Measurements from ENCODE around the gene KIF13A. TPM values are rescaled to one million over a fixed set of nuclear protein-coding genes. Genes with fewer than 3 reads are reported as not detected.
"Not testable (repeated sequence)": the region's sequence is repeated elsewhere in the genome, so short reads cannot be mapped to it uniquely, and the experiment has no call there.

KIF13A gene
- total RNA-seq, 1 donor from 2014 or later: 84.5 TPM

DNA sequence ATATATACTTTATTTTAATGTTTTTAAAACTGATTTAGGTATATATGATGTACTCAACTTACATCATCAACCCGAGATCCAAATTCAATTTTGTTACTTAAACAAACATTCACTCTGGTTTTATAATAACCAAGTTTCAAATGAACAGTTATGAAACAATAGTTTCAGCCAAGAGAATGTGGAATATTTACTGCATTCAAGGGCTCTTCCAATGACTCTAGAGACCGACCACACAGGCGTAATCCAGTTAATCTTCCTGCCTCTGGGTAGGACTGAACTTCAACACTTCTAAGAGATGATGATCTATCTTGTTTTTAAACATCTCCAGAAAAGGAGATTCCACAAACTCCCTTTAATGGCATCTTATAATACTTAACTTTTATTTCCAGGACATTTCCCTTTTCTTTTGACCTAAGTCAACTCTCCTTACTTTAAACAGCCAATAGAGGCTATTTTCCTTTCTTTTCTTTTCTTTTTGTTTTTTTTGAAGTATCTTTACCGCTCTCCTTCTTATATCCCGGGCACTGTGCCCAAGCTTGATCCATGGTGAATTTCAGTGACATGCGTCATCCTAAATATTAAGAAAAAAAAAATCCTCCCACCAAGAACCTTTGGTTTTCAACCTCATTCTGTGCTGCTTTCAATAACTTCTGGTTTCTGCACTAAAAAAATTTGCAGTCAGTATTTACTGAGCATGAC, 110.1 kb downstream of the KIF13A start:
- no peak for DNase-seq (ENCODE audit: low read depth)

DNA sequence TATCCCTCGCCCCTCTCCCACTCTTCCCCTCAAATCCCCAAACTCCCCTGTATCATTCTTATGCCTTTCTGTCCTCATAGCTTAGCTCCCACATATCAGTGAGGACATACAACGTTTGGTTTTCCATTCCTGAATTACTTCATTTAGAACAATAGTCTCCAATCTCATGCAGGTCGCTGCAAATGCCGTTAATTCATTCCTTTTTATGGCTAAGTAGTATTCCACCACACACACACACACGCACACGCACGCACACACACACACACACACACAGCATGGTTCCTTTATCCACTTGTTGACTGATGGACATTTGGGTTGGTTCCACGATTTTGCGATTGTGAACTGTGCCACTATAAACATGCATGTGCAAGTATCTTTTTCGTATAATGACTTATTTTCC, 112.7 kb downstream of the KIF13A start:
- no peak for DNase-seq (ENCODE audit: low read depth)

DNA sequence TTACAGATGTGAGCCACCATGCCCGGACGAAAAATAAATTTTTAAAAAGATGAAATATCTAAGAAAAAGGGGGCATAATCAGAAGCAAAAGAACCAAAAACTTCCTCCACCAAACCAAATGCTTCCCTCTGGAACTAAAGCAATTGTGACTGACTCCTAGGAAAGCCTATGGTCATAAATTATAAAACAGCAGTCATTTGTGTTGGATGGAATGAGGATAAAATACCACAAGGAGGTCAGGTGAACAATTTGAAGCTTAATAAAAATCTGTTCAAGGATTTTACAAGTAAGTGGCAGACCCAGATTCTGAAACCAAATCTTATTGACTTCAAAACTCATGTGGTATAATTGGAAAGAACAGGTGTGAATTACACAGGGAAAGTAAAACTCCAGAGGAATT, 114.5 kb downstream of the KIF13A start:
- DNase-seq (ENCODE audit: low read depth): no peak

DNA sequence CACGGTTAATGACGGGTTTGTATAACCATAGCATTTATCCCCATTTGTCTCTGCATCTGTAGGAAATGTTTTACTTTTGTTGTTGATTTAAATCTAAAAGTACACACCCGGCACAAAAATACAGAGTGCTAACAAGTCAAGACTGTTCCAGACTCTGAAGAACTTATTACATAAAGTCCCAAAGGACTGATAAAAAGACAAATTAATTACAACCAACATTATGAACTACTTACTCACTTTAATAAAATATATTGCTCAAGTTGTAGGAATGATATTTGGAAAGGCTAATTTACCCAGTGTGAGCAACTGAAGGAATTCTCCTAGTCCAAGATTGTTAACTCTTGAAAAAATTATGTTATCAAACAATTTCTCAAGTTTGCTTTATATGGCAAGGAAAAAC, 115.6 kb downstream of the KIF13A start:
- DNase-seq (ENCODE audit: low read depth): no peak

DNA sequence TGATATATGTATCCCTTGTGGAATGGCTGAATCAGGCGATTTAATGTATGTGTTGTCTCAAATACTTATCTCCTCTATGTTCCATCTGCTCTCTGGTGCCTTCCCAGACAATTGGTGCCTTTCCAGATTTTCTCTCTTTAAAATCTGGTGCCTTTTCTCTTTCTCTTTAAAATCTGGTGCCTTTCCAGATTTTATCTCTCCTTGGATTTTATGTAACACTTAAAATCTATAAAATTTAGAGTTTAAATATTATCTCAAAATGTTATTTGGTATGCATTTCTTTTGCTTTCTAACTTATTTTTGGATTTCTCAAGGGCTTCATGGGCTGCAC, 116.3 kb downstream of the KIF13A start:
- DNase-seq (ENCODE audit: low read depth): no peak

DNA sequence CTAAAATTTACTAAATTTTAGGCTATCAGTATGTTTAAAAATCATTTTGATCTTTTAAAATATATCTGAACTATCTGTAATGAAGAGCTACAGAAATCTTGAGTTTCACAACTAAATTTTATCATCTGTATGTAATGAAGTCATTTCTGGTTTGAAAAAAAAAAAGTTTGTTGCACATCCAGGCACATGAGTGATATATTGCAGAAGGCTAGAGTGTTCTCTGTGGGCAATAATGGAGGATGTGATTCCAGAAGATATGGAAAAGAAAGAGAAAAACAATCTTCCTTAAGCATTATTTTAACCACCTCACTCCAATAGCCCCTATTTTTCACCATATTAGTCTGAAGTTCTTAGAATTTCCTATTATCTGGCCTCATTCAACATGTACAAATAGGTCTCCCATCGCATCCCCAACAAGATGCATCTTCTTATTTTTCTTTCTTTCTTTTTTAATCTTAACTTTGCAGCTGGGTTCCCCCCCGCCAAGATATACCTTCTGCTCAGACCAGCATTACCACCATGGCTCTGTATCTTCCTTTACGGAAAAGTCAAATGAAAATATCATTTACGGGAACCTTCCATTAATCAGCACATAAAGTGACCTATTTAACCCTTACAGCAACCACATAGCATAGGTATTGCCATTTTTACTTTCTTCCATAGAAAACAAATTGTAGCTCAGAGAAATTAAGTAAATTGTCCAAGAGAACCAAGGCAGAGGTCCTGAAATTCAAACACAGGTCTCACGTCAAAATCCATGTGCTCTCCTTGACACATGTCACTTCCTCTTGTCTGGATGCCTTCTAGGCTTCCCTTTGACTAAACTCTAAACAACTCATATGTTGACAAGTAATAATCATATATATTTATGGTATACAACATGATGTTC, 116.9 kb downstream of the KIF13A start:
- DNase-seq (ENCODE audit: low read depth): no peak

DNA sequence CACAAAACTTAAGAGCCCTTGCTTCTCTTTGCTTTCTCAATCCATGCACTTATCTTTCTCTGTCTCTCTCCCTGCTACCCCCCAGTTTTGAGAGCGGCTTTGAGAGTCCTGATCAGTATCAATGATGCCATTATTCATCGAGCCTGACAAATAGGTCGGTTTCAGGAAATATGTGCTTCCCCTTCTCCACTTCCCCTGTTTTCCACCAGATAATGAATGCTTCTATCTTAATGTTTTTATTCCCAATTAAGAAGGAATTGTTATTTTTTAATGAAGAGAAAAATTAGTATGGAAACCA, 117.7 kb downstream of the KIF13A start:
- DNase-seq (ENCODE audit: low read depth): no peak

DNA sequence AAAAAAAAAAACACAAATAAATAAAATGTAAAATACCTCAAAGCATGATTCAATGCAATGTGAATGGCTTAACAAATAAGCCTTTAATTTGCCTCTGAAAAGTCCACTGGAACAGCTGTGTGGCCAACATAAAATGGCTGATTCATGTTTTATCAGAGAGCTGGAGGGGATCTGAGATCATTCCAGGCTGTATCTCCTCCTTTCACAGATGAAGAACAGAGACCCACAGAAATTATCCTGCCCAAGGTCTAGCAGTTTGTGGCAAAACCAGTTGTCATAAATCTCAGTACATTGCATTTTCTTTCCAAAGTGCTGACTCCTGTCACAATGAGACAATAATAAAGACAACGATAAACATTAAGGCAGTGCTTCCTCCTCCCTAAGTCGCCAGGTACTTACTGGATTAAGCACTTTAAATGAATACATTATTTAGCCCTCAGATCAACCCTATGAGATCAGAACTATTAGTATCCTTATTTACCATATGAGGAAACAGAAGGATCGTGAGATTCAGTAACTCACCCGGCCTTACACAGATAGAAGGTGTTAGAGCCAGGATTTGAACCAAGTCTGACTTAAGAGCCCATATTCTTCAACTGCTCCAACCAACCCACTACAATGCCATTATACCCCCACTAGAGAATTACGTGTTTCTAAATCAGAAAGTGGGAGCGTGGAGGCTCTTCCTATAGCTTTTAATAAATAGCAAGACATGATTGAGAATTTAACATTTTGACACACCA, 118.3 kb downstream of the KIF13A start:
- DNase-seq (ENCODE audit: low read depth): peak; percentile 75

DNA sequence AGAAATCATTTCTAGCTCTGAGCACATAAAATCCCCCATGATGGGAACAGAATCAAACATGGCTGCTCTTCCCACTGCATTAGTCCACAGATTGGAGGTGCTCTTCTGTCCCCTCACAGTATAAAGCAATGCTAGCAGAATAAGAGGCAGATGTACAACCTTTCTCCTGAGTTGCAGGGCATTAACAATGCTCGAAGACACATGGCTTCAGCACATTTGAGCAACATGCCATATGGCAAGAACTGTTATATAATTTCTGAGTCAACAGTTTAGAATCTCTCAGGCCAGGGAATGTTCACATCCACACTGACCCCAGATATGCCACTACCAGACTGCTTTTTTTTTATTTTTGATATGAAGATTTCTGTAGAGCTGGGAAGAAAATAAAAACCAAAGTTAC, 119.6 kb downstream of the KIF13A start:
- peak; percentile 56 for DNase-seq (ENCODE audit: low read depth)

DNA sequence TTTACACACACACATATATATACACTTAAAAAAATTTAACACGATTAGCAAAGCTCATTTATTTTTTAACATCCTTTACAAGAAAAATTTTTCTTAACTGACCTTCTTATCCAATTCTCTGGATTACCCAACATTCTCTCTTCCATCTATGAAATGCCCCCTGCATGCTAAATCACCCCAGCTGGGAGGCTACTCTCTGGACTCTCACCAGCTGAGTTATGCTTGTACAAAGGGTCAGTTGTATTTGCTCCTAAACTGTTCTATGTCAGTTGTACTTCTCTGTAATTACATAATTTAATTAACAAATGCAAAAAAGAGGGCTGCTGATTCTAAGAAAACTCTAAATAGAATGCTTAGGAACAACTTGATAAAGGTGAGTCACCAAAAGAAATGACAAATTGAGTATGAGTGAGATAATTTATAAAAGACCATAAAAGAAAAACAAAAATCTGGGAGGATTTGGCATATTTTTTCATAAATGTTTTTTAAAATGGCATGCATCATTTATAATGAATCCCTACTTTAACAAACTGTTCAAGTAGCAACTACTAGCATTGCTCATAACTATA, 120.5 kb downstream of the KIF13A start:
- no peak for DNase-seq (ENCODE audit: low read depth)

DNA sequence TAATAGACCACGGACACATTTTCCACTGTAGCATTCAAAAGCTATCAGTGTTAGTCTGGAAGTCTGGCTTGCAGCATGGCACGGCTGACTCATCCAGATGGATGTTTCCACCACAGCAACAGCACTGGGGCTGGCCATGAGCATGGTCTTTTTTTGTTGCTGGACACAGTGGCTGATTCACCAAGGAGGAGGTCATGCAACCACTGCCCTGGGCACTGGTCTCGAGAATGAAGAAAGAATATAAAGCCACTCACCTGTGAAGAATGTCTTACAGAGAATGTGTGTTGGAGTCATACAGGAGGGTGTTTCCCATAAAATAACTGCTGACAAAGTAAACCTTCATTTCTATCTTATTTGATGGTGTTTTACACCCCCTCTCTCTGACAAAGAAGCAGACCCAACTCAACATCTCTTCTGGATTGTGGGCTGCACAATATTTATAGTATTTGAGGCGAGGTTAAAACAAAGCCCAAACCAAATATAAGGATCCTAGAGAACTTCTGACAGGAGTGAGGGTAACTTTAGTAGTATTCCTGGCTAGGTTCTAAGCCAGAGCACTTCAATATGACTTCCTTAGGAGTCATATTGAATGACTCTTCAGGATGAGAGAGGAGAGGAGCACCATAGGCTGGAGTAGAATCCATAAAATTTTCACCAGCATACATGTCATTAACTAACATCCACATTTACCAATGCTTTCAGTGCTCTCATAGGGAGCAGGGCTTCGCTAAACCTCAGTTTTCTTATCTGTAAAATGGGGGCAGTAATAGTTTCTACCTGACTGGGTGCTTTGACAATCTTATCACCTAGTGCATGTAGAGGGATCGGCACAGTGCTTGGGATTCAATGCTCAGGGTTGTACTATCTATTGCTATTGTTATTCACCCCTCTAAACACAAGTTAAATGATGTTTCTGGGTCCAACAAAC, 121.4 kb downstream of the KIF13A start:
- DNase-seq (ENCODE audit: low read depth): peak; percentile 94

DNA sequence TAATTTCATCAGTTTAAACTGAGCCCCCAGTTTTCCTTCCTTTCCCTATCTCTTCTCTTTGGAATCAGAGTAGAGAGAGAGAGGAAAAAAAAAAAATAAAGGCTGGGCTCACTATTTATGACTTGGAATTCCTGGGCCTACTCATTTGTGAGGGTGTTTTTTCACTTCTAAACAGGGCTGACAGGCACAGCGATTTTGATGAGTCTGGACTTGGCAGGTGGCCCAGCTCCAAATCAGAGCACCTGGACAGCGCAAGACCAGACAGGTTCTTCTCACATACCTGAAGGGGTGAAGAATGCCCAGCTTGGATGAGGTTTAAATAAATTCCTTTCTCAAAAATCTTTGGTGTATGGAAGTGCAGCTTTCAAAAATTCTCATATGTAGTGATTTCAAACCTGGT, 122.2 kb downstream of the KIF13A start:
- peak; percentile 35 for DNase-seq (ENCODE audit: low read depth)

DNA sequence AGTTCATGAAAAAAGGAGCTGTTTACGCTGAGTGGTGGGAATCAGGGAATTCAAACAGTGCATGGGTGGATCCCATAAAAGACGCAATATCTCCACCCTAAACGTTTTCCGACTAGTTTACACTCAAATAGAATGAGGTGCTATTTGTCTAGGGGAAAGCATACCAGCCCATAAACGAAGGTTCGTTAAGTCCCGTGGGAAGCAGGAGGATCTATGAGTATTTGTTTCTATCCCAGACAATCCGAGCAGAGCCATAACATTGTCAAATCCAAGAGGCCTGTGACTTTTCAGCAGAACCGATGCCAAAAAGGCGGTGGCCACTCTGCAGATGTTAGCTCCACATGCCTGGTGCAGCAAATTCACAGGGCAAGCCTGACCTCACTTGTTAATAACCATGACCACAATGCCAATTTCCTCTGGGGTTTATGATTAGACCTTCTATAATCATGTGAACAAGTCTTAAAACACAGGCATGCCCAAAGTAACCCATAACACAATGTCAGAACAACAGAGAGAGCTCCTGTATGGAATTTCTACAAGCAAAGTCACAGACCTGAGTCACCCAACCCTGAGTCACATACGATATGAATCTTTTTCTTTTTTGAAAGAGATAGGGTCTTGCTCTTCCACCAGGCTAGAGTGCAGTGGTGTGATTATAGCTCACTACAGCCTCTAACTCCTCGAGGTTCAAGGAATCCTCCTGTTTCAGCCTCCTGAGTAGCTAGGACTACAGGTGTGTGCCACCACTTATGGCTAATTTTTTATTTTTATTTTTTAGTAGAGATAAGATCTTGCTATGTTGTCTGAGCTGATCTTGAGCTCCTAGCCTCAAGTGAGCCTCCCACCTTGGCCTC, 123.3 kb downstream of the KIF13A start:
- peak; percentile 82 for DNase-seq (ENCODE audit: low read depth)

DNA sequence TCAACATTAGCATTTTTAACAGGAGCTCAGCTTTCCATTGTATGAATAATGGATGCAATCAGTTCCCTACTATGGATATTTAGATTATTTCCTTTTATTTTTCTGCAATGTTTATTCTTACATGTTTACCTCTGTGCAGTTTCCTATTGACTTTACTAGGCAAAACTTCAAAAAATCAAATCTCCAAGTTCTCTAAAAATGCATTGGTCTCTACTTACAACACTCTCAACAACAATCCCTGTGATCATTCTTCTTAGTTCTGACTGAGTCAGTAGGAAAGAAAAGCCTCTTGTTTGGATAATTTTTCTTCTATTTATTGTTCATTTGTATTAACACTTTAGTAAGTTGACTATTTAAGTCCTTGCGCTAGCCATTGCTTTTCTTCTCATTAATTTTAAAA, 126.1 kb downstream of the KIF13A start:
- no peak for DNase-seq (ENCODE audit: low read depth)

DNA sequence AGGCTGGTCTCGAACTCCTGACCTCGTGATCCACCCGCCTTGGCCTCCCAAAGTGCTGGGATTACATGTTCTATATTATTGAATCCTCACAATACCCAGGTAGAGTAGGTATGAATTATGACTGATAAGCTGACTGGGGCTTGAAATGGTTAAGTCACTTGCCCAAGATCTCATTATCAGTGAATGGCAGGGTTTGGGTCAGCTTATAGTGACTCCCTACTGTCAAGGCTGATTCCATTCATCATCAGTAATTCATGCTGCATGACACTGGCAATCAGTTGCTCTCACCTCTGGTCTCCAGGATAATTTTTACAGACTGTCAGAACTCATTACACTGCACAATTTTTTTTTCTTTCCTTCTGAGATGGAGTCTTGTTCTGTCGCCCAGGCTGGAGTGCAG, 127.6 kb downstream of the KIF13A start:
- no peak for DNase-seq (ENCODE audit: low read depth)

DNA sequence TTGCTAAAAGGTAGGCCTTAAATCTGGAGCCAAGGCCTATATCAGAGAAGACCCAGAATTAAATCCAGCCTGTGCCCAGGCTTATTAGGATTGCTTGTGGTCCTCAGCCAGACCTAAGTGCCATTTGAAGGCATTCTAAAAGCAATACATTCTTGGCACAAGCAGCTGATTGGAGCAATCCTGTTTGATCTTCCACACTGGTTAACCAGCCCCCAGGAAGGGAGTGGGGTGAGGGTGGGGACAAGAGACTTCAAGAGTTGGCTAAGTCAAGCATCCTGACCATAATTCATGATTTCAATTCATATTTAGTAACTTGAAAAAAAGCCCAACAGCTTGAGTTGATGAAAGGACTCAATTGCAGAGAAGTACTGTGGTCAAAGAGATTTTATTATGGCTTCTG, 128.9 kb downstream of the KIF13A start:
- no peak for DNase-seq (ENCODE audit: low read depth)

DNA sequence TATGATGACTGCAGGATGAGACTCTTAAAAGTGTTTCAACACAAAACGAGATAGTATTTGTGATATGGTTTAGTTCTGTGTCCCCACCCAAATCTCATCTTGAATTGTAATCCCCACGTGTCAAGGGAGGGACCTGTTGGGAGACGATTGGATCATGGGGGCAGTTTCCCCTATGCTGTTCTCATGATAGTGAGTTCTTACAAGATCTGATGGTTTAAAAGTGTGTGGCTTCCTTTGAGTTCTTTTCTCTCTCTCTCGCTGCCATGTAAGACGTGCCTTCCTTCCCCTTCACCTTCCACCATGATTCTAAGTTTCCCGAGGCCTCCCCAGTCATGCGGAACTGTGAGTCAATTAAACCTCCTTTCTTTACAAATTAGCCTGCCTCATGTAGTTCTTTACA, 130.2 kb downstream of the KIF13A start:
- not testable (repeated sequence) for DNase-seq (ENCODE audit: low read depth)

DNA sequence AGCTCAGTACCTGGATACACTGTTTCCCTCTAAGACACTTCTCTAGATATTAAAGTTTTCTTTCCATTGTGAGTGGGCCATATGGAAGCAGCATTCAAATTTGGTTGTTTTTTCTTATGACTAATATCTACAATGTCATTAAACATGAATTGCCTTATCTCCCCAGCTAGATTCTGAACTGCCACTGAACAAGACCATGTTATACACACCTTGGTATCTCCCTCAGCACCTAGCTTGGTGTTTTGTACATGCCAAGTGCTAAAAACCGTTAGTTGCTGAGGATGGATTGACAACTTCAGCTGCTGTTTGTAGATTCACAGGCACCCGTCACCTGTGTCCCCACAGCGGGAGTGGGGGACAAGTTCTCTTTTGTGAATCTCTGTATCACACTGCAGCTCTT, 131.1 kb downstream of the KIF13A start:
- DNase-seq (ENCODE audit: low read depth): no peak

DNA sequence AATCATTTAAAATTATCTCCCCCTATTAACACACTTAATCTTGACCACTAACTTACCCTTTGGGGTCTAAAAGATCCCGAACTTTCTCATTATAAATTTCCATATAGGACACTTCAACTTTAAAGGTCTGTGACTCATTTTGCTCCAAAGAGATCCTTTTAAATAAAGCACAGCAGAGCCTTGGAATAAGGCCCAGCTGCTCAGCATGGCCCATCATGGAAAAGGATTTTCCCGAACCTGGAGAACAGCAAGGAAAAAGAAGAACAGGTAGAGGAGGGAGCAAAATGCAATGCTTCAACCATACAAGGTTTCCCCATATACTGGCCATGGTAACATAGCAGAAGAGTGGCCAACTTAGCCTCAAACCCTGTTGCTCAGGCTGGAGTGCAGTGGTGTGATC, 132.1 kb downstream of the KIF13A start:
- DNase-seq (ENCODE audit: low read depth): no peak

DNA sequence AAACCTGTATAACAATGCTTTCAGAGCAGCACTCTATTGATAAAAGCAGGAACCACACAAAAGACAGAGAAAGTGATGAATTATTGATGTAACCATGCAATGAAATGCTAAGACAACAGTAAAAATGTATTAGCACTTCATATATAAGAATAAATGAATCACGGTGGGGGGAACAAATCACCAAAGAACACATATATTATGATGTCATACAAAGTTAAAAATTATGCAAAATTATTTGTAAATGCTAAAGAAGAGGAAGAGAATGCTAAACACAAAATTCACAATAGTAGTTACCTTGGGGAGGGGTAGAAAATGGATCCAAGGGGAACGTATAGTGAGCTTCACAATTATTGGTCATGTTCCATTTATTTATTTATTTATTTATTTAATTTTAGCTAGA, 133.9 kb downstream of the KIF13A start:
- no peak for DNase-seq (ENCODE audit: low read depth)
